Measurements from ENCODE around the gene ROGDI. TPM values are rescaled to one million over a fixed set of nuclear protein-coding genes. Genes with fewer than 3 reads are reported as not detected.
A peak's percentile ranks its signal among the peaks of the same experiment; 100 is the strongest.

The ROGDI gene
- total and polyA plus RNA-seq, 2 of the 13 experiments (the other 11 are each of a cell fraction or from before 2014, with no cell fraction given), result 19.2 to 42.1 TPM

DNA sequence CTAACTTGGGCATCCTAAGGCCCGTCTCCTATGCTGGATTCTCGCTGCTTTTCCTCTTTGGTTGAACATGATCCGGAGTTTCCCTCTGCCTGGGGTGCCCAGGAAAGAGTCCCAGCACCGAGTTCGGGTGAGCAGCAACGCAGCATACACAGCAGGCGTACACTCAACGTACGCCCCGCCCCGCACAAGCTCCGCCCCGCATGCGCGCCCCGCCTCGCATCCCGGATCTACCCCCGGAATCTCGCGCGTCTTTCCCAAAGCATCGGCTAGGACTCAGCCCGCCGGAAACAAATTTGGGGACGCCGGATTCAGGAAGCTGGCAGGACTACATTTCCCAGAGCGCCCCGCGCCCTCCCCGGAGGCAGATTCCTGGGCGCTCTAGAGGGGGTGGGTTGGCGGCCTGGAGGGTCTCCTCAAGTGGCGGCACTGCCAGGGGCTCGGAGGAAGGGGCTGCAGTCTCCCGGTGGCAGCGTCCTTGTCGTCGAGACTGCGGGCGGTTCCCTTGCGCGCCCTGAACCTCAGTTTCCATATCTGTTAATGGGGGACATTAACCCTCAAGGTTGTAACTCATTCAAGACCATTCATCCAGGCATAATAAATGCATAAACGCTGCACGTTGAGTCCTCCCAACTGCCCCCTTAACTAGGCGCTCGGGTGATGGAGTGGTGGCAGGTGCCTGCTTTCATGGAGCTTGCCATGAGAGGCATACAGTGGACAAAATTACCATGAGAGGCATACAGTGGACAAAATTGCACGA is 33.7 kb downstream of the ROGDI start (continued):
- peak; percentile 99 for TF ChIP-seq THAP11 (CRISPR knock-in tag; IDR thresholded peaks at IDR 0.05)
- peak; percentile 83; the same call in 1 of the 2 replicates for TF ChIP-seq KAT8 (CRISPR knock-in tag; IDR thresholded peaks at IDR 0.05)
- TF ChIP-seq SP2 (CRISPR knock-in tag; IDR thresholded peaks at IDR 0.05), result 0 out of 2 replicates have a peak, but pooled peaks have one; percentile 4
- 0 out of 2 replicates have a peak, but pooled peaks have one; percentile 42 for TF ChIP-seq RARA (CRISPR knock-in tag; IDR thresholded peaks at IDR 0.05)
- TF ChIP-seq ZNF251 (CRISPR knock-in tag; IDR thresholded peaks at IDR 0.05), result no peak
- TF ChIP-seq ETV5 (CRISPR knock-in tag; IDR thresholded peaks at IDR 0.05; ENCODE audit: borderline replicate concordance), result peak; percentile 79
- peak; percentile 75 for TF ChIP-seq ELF3 (CRISPR knock-in tag; IDR thresholded peaks at IDR 0.05)
- TF ChIP-seq ZBTB33 (CRISPR knock-in tag; IDR thresholded peaks at IDR 0.05), result no peak
- TF ChIP-seq, protein P1, sequence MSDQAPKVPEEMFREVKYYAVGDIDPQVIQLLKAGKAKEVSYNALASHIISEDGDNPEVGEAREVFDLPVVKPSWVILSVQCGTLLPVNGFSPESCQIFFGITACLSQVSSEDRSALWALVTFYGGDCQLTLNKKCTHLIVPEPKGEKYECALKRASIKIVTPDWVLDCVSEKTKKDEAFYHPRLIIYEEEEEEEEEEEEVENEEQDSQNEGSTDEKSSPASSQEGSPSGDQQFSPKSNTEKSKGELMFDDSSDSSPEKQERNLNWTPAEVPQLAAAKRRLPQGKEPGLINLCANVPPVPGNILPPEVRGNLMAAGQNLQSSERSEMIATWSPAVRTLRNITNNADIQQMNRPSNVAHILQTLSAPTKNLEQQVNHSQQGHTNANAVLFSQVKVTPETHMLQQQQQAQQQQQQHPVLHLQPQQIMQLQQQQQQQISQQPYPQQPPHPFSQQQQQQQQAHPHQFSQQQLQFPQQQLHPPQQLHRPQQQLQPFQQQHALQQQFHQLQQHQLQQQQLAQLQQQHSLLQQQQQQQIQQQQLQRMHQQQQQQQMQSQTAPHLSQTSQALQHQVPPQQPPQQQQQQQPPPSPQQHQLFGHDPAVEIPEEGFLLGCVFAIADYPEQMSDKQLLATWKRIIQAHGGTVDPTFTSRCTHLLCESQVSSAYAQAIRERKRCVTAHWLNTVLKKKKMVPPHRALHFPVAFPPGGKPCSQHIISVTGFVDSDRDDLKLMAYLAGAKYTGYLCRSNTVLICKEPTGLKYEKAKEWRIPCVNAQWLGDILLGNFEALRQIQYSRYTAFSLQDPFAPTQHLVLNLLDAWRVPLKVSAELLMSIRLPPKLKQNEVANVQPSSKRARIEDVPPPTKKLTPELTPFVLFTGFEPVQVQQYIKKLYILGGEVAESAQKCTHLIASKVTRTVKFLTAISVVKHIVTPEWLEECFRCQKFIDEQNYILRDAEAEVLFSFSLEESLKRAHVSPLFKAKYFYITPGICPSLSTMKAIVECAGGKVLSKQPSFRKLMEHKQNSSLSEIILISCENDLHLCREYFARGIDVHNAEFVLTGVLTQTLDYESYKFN (CRISPR knock-in tag; conservative IDR thresholded peaks at IDR 0.05), result peak; percentile 29; the same call in 1 of the 2 replicates
- TF ChIP-seq ZNF788 (CRISPR knock-in tag; IDR thresholded peaks at IDR 0.05; ENCODE audit: borderline replicate concordance), result peak; percentile 84; the same call in 1 of the 2 replicates
- peak; percentile 40; the same call in 1 of the 2 replicates for TF ChIP-seq ARNTL (CRISPR knock-in tag; IDR thresholded peaks at IDR 0.05)
- TF ChIP-seq ZNF3 (CRISPR knock-in tag; IDR thresholded peaks at IDR 0.05), result 0 out of 2 replicates have a peak, but pooled peaks have one; percentile 26
- peak; percentile 42 for TF ChIP-seq ASH2L (IDR thresholded peaks at IDR 0.05; ENCODE audit: insufficient read length, low read depth, low read length)
- TF ChIP-seq, protein P2, sequence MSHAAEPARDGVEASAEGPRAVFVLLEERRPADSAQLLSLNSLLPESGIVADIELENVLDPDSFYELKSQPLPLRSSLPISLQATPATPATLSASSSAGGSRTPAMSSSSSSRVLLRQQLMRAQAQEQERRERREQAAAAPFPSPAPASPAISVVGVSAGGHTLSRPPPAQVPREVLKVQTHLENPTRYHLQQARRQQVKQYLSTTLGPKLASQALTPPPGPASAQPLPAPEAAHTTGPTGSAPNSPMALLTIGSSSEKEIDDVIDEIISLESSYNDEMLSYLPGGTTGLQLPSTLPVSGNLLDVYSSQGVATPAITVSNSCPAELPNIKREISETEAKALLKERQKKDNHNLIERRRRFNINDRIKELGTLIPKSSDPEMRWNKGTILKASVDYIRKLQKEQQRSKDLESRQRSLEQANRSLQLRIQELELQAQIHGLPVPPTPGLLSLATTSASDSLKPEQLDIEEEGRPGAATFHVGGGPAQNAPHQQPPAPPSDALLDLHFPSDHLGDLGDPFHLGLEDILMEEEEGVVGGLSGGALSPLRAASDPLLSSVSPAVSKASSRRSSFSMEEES (CRISPR knock-in tag; IDR thresholded peaks at IDR 0.05), result peak; percentile 66
- TF ChIP-seq IKZF5 (CRISPR knock-in tag; IDR thresholded peaks at IDR 0.05), result peak; percentile 84
- no peak for TF ChIP-seq NPAS2 (CRISPR knock-in tag; IDR thresholded peaks at IDR 0.05; ENCODE audit: borderline replicate concordance)
- no peak for TF ChIP-seq ARNT2 (CRISPR knock-in tag; IDR thresholded peaks at IDR 0.05; ENCODE audit: low read depth)
- peak; percentile 22; the same call in 1 of the 2 replicates for TF ChIP-seq FOSL2 (CRISPR knock-in tag; IDR thresholded peaks at IDR 0.05)
- TF ChIP-seq ZBTB14 (CRISPR knock-in tag; IDR thresholded peaks at IDR 0.05), result no peak
- TF ChIP-seq TARDBP (CRISPR knock-in tag; IDR thresholded peaks at IDR 0.05), result peak; percentile 32
